Measurements from ENCODE around the gene CTSF.

CTSF gene

GRCh38 chr11:66530927-66531709 is 37.3 kb downstream of the CTSF start:
- DNase-seq, result no peak

GRCh38 chr11:66529655-66530054 is 38.8 kb downstream of the CTSF start:
- DNase-seq, result no peak

GRCh38 chr11:66529069-66529468 is 39.3 kb downstream of the CTSF start:
- no peak for DNase-seq

- DNase-seq, result no peak
Observed at GRCh38 chr11:66524304-66525040, 43.9 kb downstream of the CTSF start.

GRCh38 chr11:66523611-66524010 is 44.8 kb downstream of the CTSF start:
- no peak for DNase-seq

All from NCI-H2029 treated with DMSO at 0.1 percent for 48 hours (cell line).